ENCODE results near the gene C6orf89.
"Not testable (repeated sequence)": the region's sequence is repeated elsewhere in the genome, so short reads cannot be mapped to it uniquely, and the experiment has no call there.

- TF ChIP-seq CTCF (IDR thresholded peaks at IDR 0.05); EP300 (IDR thresholded peaks at IDR 0.05; ENCODE audit: low read depth); POLR2A (IDR thresholded peaks at IDR 0.05): not testable (repeated sequence)
Observed at GRCh38 chr6:36939005-36939404, 53.3 kb downstream of the C6orf89 start.
